HG03159 (cell line): ENCODE measurements around the gene KIAA1958.

ENCODE experiments used
- ATAC-seq: cut with Tn5 transposase; IDR thresholded peaks from one replicate; pipeline ENCODE4 v1.9.1; 2021; ENCODE audit warnings: mild to moderate bottlenecking, moderate library complexity; ENCODE audit not compliant: unreplicated experiment

The KIAA1958 gene

GRCh38 chr9:112486221-112487007 lies at the start of gene KIAA1958:
TSS of gene KIAA1958 (plus strand) at chr9:112486827. CDS start at chr9:112574081, 87,254 bp downstream.
- peak; percentile 89 for ATAC-seq

- ATAC-seq, result no peak
These were observed 49.2 kb upstream of the KIAA1958 start for GRCh38 chr9:112437406-112437805.

GRCh38 chr9:112439171-112439570 lies 47.5 kb upstream of the KIAA1958 start:
- ATAC-seq, result no peak

- ATAC-seq, result no peak
These were observed 46.8 kb upstream of the KIAA1958 start for GRCh38 chr9:112439825-112440224.

GRCh38 chr9:112443200-112443599 lies 43.4 kb upstream of the KIAA1958 start:
- no peak for ATAC-seq

GRCh38 chr9:112443636-112444035 lies 43.0 kb upstream of the KIAA1958 start:
- ATAC-seq, result no peak

- ATAC-seq, result no peak
These were observed 41.4 kb upstream of the KIAA1958 start for GRCh38 chr9:112445196-112445595.

- ATAC-seq, result no peak
These were observed 40.5 kb upstream of the KIAA1958 start for GRCh38 chr9:112446080-112446479.

GRCh38 chr9:112446526-112446925 lies 40.1 kb upstream of the KIAA1958 start:
- ATAC-seq, result no peak

GRCh38 chr9:112447283-112447761 lies 39.3 kb upstream of the KIAA1958 start:
- ATAC-seq, result no peak

GRCh38 chr9:112462855-112463254 lies 23.8 kb upstream of the KIAA1958 start:
- ATAC-seq, result no peak

GRCh38 chr9:112465352-112465751 lies 21.3 kb upstream of the KIAA1958 start:
- ATAC-seq, result no peak

- ATAC-seq, result no peak
These were observed 13.6 kb upstream of the KIAA1958 start for GRCh38 chr9:112472996-112473395.

GRCh38 chr9:112473986-112474385 lies 12.6 kb upstream of the KIAA1958 start:
- ATAC-seq, result no peak

- ATAC-seq, result no peak
These were observed 11.3 kb upstream of the KIAA1958 start for GRCh38 chr9:112475318-112475717.

- ATAC-seq, result no peak
These were observed 9.3 kb upstream of the KIAA1958 start for GRCh38 chr9:112477330-112477729.

GRCh38 chr9:112479221-112479620 lies 7.4 kb upstream of the KIAA1958 start:
- no peak for ATAC-seq

GRCh38 chr9:112484607-112485006 lies 2.0 kb upstream of the KIAA1958 start:
- no peak for ATAC-seq

GRCh38 chr9:112485574-112485973 lies 1.1 kb upstream of the KIAA1958 start:
- no peak for ATAC-seq

GRCh38 chr9:112487008-112487798 lies 576 bp downstream of the KIAA1958 start:
- ATAC-seq, result peak; percentile 42

- ATAC-seq, result no peak
These were observed 1.2 kb downstream of the KIAA1958 start for GRCh38 chr9:112487799-112488340.
